Stimulated activated CD4-positive, alpha-beta T cell treated with anti-CD3 and anti-CD28 coated beads, TNF-alpha, amount 100 ng/mL, for 4 hours (primary cell): ENCODE data around the gene TBCB.
A peak's percentile ranks its signal among the peaks of the same experiment; 100 is the strongest.
"Not testable (repeated sequence)": the region's sequence is repeated elsewhere in the genome, so short reads cannot be mapped to it uniquely, and the experiment has no call there.

Source experiments
- DNase-seq, 3 experiments: peaks; one replicate each; pipeline ENCODE4 v3.0.0-alpha.2; 2020; ENCODE audit warnings: low read depth in 3 of 3

The TBCB gene, protein sequence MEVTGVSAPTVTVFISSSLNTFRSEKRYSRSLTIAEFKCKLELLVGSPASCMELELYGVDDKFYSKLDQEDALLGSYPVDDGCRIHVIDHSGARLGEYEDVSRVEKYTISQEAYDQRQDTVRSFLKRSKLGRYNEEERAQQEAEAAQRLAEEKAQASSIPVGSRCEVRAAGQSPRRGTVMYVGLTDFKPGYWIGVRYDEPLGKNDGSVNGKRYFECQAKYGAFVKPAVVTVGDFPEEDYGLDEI

DNA sequence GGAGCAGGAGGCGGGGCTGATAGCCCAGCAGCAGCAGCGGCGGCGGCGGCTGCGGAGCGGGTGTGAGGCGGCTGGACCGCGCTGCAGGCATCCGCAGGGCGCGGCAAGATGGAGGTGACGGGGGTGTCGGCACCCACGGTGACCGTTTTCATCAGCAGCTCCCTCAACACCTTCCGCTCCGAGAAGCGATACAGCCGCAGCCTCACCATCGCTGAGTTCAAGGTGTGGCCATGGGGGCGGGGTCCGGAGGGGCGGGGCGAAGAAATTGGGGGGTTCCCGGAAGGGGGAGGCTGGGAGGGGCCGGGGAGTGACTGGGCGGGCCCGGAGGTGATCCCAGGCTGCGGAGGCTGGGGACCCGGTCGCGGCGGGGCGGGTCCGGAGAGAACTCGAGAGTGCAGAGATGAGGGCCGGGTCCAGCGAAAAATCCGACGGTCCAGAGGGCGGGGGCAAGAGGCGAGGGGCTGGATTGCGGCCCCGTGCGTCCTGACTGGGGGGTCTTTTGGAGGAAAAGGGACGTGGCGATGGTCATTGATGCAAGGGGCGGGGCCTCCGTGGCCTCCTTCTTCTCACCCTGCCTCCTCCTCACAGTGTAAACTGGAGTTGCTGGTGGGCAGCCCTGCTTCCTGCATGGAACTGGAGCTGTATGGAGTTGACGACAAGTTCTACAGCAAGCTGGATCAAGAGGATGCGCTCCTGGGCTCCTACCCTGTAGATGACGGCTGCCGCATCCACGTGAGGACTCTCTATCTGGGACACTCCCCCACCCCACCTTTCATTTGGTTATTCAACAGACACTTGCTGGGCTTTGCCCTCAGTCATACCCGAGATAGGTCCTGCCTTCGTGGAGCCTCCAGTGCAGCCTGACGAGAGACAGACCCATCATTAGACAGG, at the start of gene TBCB:
TBCB (plus strand) TSS at position 16 of the 891 bp plus-strand sequence; CDS start at position 109, 93 bp downstream.
- peak; percentile 88 to 94 (median 90) for DNase-seq

DNA sequence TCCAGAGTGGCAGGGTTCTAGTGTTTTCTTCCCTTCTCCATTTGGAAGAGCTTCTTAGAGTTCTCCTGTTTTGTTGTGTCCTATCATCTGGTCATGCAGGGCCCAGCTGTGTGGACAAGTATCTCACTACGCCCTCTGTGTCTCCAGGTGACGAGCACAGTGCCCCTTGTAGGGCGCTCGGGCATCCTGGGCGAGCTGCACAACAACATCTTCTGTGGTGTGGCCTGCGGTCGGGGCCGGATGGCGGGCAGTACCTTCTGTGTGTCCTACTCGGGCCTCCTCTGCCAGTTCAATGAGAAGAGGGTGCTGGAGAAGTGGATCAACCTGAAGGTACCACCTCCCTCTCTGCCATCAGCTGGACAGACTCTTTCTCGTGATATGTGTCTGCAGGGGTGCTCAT, 47.6 kb upstream of the TBCB start:
- DNase-seq: no peak

DNA sequence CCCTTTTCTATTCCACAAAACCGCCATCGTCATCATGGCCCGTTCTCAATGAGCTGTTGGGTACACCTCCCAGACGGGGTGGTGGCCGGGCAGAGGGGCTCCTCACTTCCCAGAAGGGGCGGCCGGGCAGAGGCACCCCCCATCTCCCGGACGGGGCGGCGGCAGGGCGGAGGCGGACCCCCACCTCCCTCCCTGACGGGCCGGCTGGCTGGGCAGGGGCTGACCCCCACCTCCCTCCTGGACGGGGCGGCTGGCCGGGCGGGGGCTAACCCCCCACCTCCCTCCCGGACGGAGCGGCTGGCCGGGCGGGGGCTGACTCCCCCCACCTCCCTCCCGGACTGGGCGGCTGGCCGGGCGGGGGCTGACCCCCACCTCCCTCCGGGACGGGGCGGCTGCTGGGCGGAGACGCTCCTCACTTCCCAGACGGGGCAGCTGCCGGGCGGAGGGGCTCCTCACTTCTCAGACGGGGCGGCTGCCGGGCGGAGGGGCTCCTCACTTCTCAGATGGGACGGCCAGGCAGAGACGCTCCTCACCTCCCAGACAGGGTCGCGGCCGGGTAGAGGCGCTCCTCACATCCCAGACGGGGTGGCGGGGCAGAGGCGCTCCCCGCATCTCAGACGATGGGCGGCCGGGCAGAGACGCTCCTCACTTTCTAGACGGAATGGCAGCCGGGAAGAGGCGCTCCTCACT, 46.3 kb upstream of the TBCB start:
- not testable (repeated sequence) for DNase-seq

DNA sequence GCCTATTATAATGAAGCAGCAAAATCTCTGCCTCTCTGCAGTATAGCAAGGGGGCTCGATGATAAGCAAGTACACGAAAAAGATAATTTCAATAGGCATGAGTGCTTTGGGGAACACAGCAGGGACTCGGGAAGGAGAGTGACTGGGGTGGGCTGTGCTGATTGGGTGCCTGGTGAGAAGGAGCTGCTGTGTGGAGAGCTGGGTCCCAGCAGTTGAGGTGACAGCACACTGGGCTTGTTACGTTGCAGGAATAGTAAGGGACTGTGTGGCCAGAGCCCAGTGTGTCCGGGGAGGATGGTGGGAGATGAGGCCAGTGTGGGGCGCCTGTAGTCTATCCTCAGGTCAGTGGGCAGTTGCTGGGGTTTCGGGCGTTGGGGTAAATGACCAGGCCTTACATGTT, 43.2 kb upstream of the TBCB start:
- no peak for DNase-seq

DNA sequence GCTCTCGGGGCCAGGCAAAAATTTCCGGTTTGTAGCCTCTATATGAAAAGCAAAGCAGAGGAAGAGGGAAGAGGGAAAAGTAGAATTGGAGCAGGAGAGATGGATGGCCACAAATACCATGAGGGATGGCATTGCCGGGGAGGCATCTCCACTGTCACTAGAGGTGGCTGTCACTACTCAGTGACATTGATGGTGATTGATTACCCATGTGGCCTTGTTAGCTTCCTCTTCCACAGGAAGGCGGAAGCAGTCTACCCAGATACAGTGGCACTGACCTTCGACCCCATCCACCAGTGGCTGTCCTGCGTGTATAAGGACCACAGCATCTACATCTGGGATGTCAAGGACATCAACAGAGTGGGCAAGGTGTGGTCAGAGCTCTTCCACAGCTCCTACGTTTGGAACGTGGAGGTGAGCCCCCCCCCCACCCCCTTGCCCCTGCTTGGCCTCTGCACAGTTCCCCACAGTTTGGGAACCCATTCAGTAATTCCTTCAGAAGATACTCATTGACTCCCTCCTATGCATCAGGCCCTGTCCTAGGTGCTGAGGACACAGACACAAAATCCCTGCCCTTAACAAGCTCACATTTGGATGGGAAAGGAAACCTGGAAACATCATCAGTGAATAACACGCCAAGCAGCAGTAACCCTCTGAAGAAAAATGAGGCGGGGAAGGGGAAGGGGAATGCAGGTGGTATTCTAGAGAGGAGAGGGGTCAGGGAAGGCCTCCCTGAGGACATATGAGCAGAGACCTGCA, 42.0 kb upstream of the TBCB start:
- no peak for DNase-seq

DNA sequence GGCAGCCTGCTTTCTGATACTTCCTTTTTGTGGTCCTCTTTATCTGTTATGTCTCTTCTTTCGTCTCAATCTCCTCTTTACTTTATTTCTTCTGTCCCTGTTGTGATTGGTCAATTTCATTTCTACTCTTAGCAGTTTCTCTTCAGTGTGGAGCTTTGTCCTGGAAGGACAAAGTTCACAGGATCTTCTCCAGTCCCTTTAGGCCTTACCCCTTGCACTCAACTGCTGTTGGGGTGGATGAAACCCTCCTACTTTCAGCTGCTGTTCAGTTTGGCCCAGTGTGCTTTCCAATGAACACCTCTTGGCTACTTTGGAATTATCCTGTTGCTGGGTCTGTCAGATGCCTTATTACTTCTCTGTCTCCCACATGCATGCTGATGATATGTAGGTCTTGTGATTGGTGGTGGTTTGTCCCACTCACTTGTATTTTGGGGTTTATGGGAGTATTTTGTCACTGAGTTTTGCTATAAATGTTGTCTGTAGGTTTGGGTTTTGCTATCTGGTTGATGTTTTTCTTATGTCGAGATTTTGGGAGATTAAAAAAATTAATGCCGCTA, 35.8 kb upstream of the TBCB start:
- DNase-seq: no peak

DNA sequence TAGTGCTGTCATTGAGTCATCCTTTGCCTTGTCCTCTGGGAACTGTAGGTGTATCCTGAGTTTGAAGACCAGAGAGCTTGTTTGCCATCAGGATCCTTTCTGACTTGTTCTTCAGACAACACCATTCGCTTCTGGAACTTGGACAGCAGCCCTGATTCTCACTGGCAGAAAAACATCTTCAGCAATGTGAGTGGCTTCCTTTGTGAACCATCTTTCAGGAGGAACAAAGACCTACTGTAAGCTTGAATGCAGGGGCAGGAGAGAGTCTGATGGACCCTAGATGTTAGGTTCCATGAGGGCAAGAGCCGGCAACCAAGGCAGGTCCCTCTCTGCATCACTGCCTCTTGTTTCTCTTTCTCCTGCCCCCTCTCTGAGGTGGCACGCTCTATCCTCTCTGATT, 33.9 kb upstream of the TBCB start:
- no peak for DNase-seq

DNA sequence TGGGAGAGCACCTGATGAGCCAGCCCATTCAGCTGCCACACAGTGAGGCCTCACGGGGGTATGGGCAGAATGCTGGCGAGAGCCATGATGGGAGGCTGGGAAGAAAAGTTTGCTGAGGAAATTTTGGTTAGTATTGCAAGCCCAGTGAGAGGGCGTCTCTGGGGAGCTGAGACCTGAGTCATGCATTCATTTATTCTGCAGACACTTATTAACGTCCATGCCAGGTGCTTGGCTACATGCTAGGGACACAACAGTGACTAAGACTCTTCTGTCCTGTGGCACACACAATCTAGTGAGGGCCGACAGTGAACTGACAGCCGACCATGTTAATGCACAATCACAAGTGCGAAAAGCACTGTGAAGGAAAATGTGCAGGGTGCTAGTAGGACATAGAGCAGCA, 33.4 kb upstream of the TBCB start:
- DNase-seq: no peak

DNA sequence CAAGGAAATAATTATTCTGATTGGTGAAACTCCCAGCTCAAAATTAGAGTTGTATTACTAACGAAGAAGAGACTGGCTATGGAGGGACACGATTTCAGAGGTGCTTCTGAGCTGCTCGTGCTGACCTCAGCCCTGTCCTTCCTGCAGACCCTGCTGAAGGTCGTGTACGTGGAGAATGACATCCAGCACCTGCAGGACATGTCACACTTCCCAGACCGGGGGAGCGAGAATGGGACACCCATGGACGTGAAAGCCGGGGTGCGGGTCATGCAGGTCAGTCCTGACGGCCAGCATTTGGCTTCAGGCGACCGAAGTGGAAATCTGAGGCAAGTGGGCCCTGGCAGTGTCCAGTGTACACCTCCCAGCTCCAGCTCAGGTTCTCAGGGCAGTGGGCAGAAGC, 32.4 kb upstream of the TBCB start:
- no peak for DNase-seq

DNA sequence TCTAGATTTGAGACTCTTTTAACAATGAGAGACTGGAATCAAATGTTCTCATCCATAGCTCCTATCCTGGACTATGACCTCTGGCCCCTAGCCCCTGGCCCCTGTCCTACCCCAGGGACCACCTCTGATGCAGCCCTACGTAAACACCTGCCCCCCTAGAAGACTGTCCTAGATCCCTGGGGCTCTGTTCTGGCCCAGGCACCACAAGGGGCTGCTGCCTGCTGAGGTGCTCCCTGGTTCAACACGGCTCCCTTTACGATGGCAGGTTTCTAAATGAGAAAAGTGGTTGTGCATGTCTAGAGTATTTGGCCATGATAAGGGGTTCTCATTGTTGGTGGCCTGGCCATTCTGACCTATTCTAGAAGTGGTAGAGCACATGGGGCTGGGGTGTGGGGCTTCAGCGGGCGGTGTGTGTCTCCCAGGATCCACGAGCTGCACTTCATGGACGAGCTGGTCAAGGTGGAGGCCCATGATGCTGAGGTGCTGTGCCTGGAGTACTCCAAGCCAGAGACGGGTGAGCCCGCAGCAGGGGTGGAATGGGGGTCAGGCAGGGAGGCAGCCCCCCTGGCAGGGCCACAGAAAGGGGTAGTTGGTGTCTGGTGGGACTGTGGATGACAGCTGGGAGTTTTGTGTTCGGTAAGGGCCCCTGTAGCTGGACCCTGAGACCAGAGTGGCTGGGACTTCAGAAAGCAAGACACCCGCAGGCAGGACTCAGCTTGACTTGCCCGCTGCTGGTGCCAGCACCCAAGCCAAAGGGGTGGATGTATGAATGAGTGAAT, 30.8 kb upstream of the TBCB start:
- no peak for DNase-seq

DNA sequence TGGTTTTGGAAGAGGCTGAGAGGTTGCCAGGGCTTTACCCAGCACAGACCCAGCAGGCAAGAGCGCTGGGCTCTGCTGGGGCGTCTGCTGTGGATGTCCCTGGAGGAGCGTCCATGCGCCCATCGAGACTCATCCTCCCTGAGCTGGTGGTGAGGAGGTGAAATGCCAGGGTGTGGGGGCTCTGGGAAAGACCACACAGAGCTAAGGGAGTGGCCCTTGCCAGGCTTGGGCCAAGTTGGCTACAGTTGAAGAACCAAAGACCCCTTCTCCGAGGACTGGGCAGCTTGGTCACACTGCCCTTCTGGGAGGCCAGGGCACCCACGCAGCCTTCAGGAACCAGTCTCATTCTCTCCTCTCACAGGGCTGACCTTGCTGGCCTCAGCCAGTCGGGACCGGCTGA, 28.9 kb upstream of the TBCB start:
- DNase-seq: no peak

DNA sequence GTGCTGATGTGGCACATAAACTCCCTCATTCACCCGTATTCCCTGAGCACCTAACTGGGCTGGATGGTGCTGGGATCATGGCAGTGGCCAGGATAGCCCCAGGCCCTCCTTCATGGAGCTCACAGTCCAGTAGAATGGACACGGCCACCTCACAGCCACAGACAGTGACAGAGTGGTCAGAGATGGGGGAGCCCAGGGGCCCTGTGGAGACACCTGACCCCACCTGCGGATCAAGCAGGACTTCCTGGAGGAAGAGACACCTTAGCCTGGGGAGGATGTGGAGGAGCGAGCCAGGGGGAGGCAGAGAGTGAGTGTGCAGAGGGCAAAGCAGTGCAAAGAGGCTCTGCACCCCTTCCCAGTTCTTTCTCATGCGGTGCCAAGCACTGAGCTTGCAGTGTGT, 25.4 kb upstream of the TBCB start:
- no peak for DNase-seq

DNA sequence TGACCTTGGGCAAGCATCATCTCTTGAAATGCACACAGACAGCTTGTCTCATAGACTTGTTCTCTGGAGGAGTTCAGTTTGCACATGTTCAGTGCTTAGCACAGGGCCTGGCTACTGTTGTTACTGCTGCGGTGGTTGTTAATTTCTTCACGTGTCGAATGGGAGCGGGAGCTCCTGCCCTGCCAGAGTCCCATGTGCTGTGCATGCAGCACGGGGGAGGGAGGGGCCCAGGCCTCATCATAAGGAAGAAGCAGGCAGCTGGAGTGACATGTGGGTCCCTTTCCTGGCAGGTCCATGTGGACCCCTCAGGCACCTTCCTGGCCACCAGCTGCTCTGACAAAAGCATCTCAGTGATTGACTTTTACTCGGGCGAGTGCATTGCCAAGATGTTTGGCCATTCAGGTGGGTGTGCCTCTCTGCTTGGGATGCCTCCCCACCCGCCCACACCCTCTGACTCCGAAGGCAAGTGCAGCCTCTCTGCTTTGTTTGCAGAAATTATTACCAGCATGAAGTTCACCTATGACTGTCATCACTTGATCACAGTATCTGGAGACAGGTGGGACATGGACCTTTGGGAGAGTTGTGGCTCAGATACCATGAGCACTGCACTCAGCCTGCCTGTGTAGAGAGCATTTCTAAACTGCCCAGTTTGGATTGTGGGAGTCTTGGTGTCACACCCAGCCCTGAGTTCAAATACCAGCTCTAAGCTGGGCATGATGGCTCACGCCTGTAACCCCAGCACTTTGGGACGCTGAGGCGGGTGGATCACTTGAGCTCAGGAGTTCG, 24.2 kb upstream of the TBCB start:
- DNase-seq: no peak

DNA sequence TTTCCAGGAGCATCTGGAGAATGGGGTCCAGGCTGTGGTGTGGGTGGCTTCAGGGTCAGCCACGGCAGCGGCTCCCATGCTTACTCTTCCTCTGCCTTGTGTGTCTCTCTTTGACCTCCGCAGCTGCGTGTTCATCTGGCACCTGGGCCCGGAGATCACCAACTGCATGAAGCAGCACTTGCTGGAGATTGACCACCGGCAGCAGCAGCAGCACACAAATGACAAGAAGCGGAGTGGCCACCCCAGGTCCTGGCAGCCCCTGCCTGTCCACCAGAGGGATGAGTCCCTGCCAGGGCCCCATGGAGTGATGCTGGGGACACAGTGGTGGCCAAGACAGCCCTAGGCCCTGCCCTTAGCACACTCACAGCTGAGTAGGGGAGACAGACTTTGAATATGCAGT, 22.7 kb upstream of the TBCB start:
- DNase-seq: no peak

DNA sequence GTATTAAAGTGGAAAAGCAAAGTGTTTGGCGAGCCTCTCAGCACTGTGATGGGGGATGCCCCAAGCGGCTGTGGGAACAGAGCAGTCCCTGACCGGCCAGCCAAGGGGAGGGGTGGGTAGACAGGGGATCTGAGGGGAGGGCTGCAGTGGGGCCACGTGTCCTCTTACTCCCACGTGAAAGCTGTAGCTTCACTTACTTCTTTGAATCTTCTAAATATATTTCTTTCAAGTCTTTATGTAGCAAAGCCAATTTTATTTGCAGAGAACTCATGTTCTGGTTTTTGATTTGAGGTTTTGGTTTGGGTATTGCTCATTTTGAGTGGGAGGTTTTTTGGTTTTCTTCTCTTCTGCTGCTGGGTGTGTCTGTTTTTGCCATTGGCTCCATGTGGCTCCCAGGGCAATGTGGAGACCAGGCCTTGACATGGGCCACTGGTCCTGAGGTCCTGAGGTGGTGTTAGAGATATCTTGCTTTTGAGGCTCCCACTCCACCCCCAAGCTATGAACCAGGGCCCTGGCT, 22.1 kb upstream of the TBCB start:
- no peak for DNase-seq

DNA sequence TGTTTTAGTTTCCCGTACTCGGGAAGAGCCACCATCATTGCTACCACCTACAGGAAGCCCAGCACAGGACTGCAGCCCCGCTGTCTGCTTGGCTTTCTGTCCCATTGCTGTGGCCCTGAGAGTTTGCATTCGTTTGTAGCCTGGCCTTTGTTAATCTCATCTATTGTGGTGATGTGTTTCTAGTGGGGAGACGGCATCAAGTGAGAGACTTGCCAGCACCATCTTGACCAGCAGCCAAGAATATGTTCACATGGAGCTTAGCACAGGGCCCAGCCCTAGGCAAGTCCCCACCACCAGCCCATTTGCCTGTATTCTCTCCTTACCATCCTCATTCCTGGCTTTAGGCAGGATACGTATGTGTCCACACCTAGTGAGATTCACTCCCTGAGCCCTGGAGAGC, 21.6 kb upstream of the TBCB start:
- no peak for DNase-seq

DNA sequence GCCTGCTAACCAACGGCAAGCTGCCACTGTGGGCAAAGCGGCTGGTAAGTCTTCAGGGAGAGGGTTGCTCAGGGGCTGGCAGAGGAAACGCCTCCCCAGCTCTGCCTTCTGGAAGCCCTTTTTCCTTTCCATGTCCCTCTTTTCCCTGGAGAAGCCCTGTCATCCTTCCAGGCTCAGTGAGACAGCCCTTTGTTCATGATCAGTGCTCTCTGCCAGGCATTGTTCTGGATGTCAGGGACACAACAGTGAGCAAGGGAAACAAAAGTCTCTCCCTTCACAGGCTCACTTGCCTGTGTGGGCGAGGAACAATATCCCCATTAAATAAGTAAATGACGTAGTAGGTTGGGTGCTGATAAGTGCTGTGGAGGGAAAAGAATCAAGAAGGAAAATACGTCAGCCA, 18.2 kb upstream of the TBCB start:
- no peak for DNase-seq

DNA sequence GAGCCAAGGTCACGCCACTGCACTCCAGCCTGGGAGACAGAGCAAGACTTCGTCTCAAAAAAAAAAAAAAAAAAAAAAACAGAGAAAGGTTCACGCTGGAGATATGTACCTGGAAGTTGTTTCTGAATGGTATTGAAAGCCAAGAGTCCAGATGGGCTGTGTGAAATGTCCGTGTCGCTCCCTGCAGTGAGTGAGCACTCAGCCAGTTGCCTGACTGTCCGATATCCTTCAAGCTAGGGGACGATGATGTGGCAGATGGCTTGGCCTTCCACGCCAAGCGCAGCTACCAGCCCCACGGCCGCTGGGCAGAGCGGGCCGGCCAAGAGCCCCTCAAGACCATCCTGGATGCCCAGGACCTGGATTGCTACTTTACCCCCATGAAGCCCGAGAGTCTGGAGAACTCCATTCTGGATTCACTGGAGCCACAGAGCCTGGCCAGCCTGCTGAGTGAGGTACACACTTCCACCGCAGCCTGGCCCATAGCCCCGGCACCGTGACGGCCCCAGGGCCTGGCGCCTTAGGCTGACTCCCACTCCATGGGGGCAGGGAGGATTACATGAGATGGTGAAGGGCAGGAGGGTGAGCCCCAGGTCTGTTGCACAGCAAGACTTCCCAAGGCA, 16.0 kb upstream of the TBCB start:
- no peak for DNase-seq

DNA sequence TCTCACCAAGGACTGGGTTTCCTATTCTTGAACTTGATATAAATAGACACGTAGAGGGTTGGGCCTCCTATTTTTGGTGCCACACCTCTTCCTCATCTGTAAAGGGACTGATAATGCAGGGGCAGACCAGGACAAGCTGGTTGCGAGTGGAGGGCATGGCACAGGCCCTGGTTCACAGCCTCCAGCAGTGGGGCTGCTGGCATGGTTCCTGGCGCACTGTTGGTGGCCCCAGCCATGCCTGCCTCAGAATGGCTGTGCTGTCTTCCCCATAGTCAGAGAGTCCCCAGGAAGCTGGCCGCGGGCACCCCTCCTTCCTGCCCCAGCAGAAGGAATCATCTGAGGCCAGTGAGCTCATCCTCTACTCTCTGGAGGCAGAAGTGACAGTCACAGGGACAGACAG, 14.8 kb upstream of the TBCB start:
- DNase-seq: no peak
